GM21737 (cell line): ENCODE results near the gene CCNYL1.

Experiments used
- ATAC-seq: cut with Tn5 transposase; IDR thresholded peaks from one replicate; pipeline ENCODE4 v1.9.1; 2021; ENCODE audit warnings: mild to moderate bottlenecking, moderate library complexity; ENCODE audit not compliant: unreplicated experiment

The CCNYL1 gene

GRCh38 chr2:207787017-207787416, 75.6 kb downstream of the CCNYL1 start:
- no peak for ATAC-seq

- ATAC-seq = no peak
Observed at GRCh38 chr2:207787800-207788199, 76.4 kb downstream of the CCNYL1 start.

DNA sequence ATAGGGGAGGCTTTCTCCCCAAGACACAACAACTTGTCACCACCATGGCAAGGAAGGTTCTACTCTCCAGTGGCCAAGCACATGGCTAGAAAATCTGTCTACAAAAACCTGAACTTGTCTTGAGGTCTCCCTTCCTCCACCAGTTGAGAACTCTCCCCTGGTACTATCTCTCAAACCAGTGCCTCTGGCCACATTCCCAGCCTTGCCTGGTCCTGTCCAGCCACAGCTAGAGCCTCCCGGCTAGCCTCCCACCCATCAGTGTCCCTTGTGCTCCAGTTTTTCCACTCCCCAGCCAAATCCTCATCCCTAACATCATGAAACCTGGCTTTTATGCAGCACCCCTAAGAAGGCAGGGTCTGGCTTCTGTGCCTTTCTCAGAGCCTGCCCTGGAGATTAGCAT, 79.5 kb downstream of the CCNYL1 start:
- ATAC-seq = no peak

DNA sequence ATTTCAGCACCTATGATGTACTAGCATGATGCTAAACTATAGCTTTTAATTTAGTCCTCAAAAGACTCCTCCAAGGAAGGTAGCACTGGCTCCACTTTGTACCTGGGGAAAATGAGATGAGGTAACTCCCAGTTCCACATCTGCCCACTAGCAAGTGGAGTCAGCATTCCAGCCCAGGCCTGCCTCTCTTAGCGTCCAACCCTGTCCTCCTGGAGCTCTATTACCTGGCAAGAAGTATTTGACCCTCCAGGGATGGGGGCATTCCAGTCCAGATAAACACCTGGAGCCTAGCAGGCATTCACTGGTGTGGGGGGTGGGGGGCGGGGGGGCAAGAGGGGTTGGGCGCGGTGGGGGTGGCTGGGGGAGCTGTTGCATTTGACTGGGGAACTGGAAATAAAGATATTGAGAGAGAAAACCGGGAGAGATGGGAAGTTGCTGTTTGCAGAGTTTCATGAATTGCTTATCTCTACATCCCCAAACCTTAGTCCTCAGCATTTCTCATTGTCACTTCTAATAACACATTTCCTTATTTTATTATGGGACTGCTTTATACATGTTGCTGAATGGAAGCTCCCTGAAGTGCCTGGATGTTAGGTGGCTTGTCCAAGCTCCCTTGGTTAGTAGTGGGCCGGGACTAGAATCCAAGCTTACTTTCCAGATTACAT, 80.3 kb downstream of the CCNYL1 start:
- no peak for ATAC-seq

DNA sequence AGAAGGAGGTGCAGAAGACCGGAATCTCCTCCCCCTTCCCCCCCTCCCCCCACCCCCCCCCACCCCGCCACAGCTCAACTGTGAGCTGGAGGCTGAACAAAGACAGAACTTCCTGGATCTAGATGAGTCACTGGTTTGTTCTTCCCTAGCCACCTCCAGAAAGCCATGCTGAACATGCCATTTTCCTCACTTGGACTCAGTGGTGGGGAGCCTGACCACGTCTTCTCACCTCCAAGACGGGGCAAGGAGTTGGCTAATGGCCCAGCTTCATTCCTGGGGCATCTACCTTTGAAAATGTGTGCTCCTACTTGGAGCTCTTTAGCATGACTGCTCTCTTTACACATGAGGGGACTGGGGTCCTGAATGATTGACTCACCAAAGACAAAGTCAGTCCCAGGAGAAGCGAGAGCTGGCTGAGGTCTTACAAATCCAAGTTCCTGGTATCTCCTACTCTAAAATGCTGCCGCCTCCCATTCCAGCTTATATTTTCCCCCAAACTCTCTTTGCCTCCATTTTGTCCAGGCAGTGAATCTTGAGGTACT, 80.9 kb downstream of the CCNYL1 start:
- ATAC-seq = no peak

DNA sequence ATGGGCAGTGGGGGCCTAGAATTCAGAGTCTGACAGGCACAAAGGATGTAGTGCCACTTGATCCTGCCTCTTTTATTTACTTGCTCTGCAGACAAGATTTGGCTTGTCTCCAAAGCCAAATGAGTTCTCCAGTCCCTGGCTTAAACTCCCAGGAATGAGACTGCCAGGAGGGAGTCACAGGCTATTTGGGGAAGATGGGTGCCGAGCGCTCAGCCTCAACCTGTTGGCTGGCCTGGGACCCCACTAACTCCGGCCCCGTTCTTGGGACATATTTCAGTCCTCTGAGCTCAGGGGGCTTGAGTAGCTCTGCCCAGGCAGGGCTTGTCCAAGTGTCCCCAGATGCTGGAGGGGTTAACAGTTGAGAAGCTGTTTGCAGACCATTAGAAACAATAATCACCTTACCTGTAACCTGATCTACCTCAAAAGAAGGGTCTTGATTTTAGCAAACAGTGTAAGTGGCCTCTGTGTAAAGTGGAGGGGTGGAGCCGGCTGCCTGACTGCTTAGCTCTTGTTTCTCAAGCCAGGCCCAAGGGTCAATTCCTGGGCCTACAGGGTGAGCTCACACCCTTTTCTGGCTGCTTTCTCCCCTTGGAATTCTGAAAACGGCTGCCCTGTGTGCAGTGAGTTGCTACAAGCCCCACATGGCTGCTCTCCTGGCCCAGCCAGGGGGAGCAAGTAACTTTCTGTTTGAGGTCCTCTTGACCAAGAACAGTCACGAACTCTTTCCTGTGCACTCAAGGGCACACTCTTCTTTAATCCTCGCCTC, 85.3 kb downstream of the CCNYL1 start:
- ATAC-seq = no peak

DNA sequence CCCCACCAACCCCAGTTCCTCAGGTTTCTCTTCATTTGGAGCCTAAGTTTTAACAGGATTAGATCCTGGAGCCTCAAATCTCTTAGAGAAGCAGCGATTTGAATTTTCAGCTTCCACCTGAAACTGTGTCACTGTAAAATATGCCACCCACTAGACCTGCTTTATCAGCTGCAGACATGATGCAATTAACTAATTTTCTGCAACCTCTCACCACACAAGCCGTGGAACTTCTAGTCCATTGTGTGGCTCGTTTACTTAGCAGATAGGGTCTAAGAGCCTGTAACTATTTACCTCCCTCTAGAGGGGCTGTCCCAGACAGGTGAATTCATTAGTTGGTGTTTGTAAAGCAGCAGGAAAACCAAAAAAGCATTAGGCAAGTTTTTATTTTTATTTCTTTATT, 89.8 kb downstream of the CCNYL1 start:
- no peak for ATAC-seq

DNA sequence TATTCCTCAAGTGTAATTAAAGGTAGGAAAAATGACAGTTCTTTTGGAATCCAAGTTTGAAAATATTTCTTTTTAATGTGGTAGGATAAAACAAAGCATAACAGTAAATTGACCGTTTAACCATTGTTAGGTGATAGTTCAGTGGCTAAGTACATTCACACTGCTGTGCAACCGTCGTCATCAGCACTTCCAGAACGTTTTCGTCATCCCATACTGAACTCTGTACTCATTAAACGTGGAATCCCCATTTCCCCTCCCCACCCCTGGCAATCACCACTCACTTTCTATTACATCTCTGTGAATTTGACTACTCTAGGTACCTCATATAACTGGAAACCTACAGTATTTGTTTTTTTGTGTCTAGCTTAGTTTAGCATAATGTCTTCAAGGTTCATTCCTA, 91.2 kb downstream of the CCNYL1 start:
- no peak for ATAC-seq
